GM18505 (cell line): ENCODE results near the gene MPND.
A peak's percentile ranks its signal among the peaks of the same experiment; 100 is the strongest.

Experiments used
- ATAC-seq: cut with Tn5 transposase; IDR thresholded peaks from one replicate; pipeline ENCODE4 v1.9.1; 2021; ENCODE audit not compliant: unreplicated experiment
- POLR2A ChIP-seq: IDR thresholded peaks from 4 replicates; pipeline ENCODE4 v1.6.1; 2011; ENCODE audit warnings: borderline replicate concordance; ENCODE audit not compliant: insufficient read depth, insufficient read length; ENCODE audit errors: extremely low read depth

Gene MPND

DNA sequence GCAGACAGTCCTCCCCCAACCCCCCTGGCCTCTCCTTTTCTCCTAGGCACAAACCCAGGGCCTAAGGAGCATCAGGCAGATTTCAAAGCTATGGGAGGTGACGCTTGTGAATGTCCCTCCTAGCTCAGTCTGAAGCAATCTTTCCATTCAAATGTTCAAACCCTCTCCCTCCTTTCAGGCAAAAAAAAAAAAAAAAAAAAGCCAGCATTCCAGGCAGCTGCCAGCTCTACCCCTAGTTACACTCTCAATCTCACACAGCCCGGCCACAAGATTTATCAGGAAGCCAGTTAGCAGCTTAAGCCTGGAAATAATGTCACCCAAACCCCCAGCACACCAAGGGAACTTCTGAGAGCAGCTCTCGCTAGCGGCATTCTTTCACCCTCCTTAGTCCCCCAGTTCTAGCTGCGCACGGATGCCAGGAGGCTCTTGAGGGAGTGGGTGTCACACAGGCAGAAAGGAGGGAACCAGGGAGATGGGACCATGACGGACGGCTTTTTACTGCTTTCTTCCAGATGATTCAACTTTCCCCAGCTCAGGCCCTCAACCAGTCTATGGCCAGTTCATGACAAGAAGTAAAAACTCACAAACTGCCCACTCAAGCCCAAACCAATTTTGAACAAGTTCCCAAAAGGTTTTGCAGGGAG is 50.7 kb downstream of the MPND start:
- TF ChIP-seq POLR2A = no peak
- ATAC-seq = no peak

DNA sequence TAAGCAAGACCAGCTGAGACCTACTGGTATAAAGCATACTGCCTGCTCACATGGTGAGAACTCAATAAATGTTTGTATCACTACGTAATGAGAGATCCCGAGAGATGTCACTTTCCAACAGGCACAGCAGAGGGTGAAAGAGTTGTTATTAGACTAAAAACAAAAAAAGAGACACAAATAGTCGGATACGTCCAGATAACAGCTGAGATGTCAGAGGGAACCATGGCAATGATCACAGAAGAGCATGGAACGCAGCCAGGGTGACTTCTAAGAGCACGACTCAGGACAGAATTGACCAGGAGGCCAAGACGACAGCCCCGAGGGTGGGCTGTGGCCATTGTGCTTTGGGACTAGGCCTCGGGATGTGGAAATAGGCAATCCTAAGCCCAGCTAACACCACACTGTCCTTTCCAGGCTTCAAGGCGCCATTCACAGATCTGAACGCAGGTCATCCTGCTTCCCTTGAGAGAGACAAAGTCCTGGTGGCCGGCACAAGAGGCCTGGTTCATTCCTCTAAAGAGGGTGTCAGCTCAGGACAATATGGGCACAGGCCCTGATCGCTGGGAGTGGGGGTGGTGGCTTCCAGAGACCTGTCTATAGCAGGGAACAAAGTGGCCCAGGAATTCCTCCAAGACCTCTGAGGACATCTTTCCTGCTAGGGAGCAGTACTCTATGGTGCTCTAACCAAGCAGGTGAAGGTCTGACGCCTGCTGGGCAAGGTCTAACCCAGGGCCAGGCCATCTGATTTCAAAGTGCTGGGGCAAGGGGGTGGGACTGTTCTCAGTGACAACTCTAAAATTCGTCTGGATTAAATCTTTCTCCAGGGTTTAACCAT is 53.8 kb downstream of the MPND start:
- no peak for ATAC-seq
- TF ChIP-seq POLR2A = no peak

DNA sequence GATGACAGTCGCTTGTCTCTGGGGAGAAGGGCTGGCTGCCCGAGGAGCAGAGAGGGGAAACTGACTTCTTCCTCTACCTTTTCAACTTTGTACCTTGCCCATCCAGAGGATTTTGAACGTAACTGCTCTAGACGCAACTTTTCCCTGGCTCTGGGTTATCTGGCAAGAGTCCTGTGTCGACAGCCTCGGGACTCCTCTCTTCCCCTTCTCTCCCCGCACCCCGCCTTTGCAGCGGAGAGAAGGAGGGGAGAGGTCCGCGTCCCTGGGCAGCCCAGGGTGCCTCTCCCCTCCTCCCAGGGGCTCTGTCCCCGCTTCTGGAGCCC is 56.4 kb downstream of the MPND start:
- no peak for TF ChIP-seq POLR2A
- ATAC-seq = peak; percentile 7

DNA sequence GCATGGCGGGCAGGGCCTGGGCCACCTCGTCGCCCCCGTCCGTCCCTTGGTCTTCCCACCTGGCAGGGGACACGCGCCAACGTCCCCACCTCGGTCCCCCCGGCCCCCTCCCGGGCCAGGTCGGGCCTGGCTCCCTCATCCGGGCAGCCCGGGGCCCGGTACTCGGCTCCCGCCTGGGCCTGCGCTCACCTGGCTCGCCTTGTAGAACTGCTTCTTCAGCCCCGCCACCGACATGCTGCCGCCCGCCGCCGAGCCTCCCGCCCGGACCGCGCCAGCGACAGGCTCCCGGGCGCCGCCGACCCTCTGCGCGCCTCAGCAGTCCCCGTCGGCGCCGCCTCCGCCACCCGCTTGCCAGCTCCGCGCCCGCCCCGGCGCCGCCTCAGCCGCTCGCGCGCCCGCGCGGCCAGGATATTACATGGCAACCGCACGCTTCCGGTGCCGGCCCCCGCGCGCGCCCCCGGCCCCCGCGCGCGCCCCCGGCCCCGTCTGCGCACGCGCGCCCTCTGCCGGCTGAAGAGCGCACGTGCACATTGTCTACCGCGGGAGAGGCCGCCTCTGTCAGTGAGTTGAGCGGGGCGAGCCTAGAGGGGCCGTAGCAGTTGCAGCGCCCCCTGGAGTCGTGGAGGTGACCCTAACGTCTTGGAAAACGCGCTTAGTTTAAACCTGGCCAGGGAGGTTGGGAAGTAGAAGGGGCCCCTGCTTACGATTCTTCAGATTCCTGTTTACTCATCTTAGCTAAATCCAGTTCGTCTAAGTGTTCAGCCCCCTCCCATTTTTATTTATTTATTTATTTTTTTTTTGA is 57.0 kb downstream of the MPND start, which contains the start of gene SH3GL1:
TSS of gene SH3GL1 (minus strand) at position 413 of the 802 bp plus-strand sequence. CDS start at position 234, 179 bp downstream.
- TF ChIP-seq POLR2A = peak; percentile 81
- ATAC-seq = peak; percentile 59

DNA sequence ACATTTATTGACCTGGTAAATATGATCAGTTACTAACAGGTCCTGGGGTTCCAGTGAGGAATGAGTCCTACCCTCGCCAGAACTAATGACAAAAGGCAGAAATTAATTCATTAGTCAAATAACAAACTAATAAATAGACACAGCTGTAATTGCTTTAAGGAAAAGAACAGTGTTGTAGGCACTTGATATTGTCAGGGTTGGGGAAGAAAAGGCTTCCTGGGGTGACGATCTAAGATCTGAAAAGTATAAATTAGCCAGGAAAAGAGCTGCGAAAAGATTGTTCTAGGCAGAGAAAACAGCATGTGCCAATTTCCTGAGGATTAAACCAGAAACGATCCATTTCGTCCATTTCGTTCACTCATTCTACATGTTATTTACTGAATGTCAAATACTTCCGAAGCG is 58.4 kb downstream of the MPND start:
- no peak for TF ChIP-seq POLR2A
- ATAC-seq = no peak

DNA sequence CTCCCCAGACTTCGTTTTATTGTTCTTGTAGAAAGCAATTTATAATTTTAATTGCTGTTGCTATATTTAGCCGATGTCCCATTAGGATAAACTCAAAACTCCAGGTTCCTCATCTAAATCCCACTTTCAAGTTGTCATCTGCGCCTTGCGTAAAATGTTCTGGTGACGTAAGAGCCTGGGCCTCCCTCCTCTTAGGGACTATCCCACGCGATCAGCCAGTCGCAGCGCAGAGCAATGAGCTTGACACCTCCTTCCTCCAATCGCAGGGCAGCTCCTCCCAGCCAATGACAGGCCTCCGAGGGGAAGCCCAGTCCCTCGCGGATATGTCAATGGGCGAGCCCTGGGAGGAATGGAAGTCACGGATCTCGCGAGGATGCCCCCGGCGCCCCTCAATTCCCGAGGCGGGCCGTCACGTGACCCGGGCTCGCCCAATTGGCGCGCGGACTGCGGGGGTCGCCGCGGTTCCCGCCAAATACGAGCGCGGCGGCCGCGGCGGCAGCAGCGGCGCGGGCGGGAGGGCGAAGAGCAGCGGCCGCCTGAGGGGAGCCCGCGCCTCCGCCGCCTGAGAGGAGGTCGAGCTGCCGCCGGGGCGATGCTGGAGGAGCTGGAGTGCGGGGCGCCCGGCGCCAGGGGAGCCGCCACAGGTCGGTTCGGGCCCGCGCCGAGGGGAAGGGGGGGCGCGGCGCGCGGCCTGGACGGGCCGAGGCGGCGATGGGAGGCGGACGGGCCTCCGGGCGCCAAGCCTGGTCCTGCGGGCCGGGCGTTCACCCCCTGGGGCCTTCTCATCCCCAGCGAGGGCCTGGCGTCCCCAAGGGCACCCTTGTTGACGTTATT is 59.0 kb downstream of the MPND start, which contains the start of gene CHAF1A:
TSS of gene CHAF1A (plus strand) at position 470 of the 834 bp plus-strand sequence. CDS start at position 593, 123 bp downstream.
- peak; percentile 67 for ATAC-seq
- TF ChIP-seq POLR2A = peak; percentile 73

DNA sequence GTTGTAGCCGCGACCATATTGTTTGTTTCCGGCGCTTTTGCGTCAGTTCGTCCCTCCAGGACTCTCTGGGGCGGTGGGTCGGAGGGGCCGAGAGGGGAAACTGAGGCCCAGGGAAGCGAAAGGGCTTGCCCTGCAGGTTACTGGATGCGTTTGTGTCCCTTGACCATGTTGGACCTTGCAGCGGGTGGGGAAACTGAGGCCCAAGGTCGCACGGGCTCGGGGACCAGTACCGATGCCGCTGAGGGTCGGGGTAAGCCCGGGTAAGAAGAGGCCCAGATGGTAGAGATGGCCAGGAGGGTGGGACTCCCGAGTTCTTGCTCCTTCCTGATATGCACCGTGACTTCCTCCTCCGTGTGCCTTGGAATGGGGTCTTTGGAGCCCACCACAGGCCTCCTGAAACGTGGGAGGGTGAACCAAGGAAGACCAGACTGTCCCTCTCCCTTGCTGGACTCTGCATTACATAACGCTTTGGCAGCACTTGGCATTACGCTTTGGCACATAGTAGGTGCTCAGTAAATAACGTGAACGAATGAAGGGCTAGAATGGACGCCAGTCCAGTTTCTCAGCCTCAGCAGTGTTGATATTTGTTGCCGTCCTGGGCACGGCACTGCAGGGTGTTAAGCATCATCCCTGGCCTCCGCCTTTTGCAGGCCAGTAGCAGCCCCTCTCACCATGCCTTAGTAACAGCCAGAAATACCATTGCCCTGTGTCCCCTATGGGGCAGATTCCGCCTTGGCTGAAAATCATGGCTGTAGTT is 59.8 kb downstream of the MPND start:
- TF ChIP-seq POLR2A = no peak
- no peak for ATAC-seq

DNA sequence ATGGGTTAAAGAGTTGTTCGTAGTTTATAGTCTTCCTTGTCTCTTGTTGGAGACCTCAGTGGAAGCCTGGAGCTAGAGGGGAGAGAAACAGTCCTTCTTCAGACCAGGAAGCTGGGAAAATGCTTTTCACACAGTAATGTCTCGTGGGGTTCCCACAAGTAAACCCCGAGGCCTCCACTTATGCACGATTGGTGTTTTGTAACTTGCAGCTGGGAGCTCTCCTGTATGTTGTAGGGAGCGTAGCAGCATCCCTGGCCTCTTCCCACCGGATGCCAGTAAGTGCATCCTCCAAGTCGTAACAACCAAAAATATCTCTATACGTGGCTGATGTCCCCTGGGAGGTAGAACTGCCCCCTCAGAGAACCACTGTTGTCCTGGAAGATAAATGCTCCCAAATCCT is 62.6 kb downstream of the MPND start:
- no peak for TF ChIP-seq POLR2A
- no peak for ATAC-seq

DNA sequence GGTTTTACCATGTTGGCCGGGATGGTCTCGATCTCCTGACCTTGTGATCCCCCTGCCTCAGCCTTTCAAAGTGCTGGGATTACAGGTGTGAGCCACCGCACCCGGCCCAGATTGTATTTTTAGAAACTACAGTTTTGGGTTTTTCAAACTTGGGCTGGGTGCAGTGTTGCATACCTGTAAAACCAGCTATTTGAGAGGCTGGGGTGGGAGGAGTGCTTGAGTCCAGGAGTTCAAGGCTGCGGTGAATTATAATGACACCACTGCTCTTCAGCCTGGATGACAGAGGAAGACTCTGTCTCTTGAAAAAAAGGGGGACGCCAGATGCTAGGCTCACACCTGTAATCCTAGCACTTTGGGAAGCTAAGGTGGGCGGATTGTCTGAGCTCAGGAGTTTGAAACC is 63.3 kb downstream of the MPND start:
- TF ChIP-seq POLR2A = no peak
- no peak for ATAC-seq

DNA sequence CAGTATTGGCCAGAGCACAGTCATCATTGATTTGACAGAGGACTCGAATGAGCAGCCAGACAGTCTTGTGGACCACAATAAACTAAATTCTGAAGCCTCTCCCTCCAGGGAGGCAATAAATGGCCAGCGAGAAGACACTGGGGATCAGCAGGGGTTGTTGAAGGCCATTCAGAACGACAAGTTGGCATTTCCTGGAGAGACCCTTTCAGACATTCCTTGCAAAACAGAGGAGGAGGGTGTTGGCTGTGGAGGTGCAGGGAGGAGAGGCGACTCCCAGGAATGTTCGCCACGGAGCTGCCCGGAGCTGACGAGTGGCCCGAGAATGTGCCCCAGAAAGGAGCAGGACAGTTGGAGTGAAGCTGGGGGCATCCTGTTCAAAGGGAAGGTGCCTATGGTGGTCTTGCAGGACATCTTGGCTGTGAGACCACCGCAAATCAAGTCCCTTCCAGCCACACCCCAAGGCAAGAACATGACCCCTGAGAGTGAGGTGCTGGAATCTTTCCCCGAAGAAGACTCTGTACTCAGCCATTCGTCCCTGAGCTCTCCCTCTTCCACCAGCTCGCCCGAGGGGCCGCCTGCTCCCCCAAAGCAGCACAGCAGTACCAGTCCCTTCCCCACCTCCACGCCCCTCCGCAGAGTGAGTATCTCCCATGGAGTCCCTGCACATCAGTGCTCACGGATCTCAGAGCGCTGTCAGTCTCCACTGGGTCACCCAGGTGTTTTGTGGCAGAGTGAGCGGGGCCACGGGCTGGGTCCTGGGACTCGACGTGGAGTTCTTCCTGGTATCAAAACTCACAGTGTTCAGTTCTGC is 66.0 kb downstream of the MPND start:
- TF ChIP-seq POLR2A = no peak
- ATAC-seq = no peak
